HG03378 (cell line): ENCODE data around the gene SULT1C3.

Experiments
- ATAC-seq: cut with Tn5 transposase; IDR thresholded peaks from one replicate; pipeline ENCODE4 v1.9.1; 2021; ENCODE audit warnings: mild to moderate bottlenecking, moderate library complexity; ENCODE audit not compliant: unreplicated experiment

The SULT1C3 gene

GRCh38 chr2:108301558-108301957 is 61.8 kb downstream of the SULT1C3 start:
- no peak for ATAC-seq

- peak; percentile 75 for ATAC-seq
Observed at GRCh38 chr2:108304975-108305374, 65.2 kb downstream of the SULT1C3 start.

- no peak for ATAC-seq
Observed at GRCh38 chr2:108305901-108306300, 66.1 kb downstream of the SULT1C3 start.

GRCh38 chr2:108309903-108310302 is 70.1 kb downstream of the SULT1C3 start:
- no peak for ATAC-seq
